Midbrain (tissue), 1 donor: ENCODE measurements around the gene STRBP.
"Not testable (repeated sequence)": the region's sequence is repeated elsewhere in the genome, so short reads cannot be mapped to it uniquely, and the experiment has no call there.

ENCODE experiments used
- DNase-seq: peaks from one replicate; lab custom pipeline; 2025; lab: John Stamatoyannopoulos, UW

STRBP gene

GRCh38 chr9:123191680-123192079, 76.7 kb downstream of the STRBP start:
- no peak for DNase-seq

GRCh38 chr9:123191260-123191659, 77.1 kb downstream of the STRBP start:
- no peak for DNase-seq

GRCh38 chr9:123187131-123187530, 81.3 kb downstream of the STRBP start:
- DNase-seq, result no peak

GRCh38 chr9:123186029-123186428, 82.4 kb downstream of the STRBP start:
- DNase-seq, result not testable (repeated sequence)

GRCh38 chr9:123176949-123177348, 91.4 kb downstream of the STRBP start:
- no peak for DNase-seq

GRCh38 chr9:123175854-123176629, 92.3 kb downstream of the STRBP start:
- DNase-seq, result no peak

GRCh38 chr9:123174887-123175518, 93.4 kb downstream of the STRBP start:
- no peak for DNase-seq

GRCh38 chr9:123174079-123174478, 94.3 kb downstream of the STRBP start:
- DNase-seq, result no peak

GRCh38 chr9:123169926-123170325, 98.5 kb downstream of the STRBP start:
- DNase-seq, result no peak

GRCh38 chr9:123168586-123168985, 99.8 kb downstream of the STRBP start:
- DNase-seq, result no peak

- no peak for DNase-seq
These were observed 100.9 kb downstream of the STRBP start for GRCh38 chr9:123167474-123167873.

- no peak for DNase-seq
These were observed 102.6 kb downstream of the STRBP start for GRCh38 chr9:123165813-123166212.

GRCh38 chr9:123164285-123164684, 104.1 kb downstream of the STRBP start:
- no peak for DNase-seq

GRCh38 chr9:123162791-123163345, 105.5 kb downstream of the STRBP start:
- no peak for DNase-seq

- DNase-seq, result no peak
These were observed 106.0 kb downstream of the STRBP start for GRCh38 chr9:123162360-123162759.

GRCh38 chr9:123157221-123157620, 111.2 kb downstream of the STRBP start:
- no peak for DNase-seq

GRCh38 chr9:123150708-123151503, 117.5 kb downstream of the STRBP start:
- DNase-seq, result no peak

GRCh38 chr9:123149067-123149466, 119.3 kb downstream of the STRBP start:
- DNase-seq, result no peak

- DNase-seq, result no peak
These were observed 130.2 kb downstream of the STRBP start for GRCh38 chr9:123138163-123138562.

GRCh38 chr9:123135430-123135829, 133.0 kb downstream of the STRBP start:
- DNase-seq, result no peak

- DNase-seq, result no peak
These were observed 135.7 kb downstream of the STRBP start for GRCh38 chr9:123132696-123133095.

- DNase-seq, result no peak
These were observed 136.4 kb downstream of the STRBP start for GRCh38 chr9:123131993-123132392.
